Mesangial cell (primary cell): ENCODE results near the gene TMX3. TPM values are rescaled to one million over a fixed set of nuclear protein-coding genes. Genes with fewer than 3 reads are reported as not detected.

Experiments
- total RNA-seq: library from RNA; depleted of rRNA; stranded (reverse); fragments of >200 nt; gene quantifications from 2 replicates; pipeline ENCODE4 v1.2.3, GENCODE V29; 2015

Gene TMX3
- total RNA-seq = 16.9 and 21.7 TPM in 2 replicates

DNA sequence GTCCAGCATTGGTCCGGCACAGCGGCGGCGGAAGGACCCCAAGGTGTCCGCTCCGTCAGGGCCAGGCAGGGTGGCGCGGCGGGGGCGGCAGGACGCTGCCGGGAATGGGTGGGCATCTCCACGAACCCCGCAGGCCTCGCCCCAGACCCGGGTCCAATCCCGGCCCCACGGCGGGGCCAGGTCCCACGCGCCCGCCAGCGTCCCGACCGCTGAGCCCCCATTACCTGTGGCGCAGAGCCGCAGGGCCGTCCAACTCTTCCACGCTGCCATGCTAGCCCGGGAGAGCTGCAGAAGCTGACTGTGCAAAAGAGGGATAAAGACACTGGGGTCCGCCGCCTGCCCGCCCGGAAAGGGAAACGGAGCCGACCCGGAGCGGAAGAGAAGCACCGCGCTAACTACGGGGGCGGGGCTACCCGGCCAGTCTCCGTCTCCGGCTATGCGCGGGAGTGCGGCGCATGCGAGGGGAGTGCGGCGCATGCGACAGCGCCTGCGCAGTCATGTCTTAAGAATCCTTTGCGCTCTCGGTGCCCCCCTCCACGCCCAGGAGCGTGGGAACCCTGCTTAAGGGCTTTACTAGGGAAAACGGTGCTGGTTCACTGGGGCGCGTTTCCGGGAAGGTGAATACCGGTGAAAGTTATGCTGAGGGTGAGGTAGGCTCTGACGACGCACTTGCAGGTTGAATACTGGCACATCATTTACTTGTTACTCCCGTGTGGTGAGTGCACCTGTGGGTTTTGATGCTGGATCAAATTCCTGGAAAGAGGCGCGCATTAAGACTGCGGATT lies at the start of gene TMX3:
TSS of gene TMX3 (minus strand) at position 397 of the 785 bp plus-strand sequence. CDS start at position 270, 127 bp downstream.

Other genes starting within 250 kb of the TMX3 start
- 0.33 and 2.4 TPM in 2 replicates for gene CCDC102B, start 83.0 kb upstream of the TMX3 start, total RNA-seq